Measurements from ENCODE around the gene CTCF. TPM values are rescaled to one million over a fixed set of nuclear protein-coding genes. Genes with fewer than 3 reads are reported as not detected.

CTCF gene
- total RNA-seq, 4 donors from 2014 or later, result 41.0 to 49.9 (median 44.2) TPM

- 22% methylated on average over 2 of the region's 59 CpGs; no CpG with 5 or more reads in 1 of the 2 donors for WGBS, 2 donors
Measured at GRCh38 chr16:67652578-67653127, 90.3 kb downstream of the CTCF start.

GRCh38 chr16:67653128-67653788 lies 90.9 kb downstream of the CTCF start:
- intact Hi-C loops (cut with DNase I; ENCODE audit: low total_unique reads), result no loop called here
- 21 to 29% methylated on average over 21 to 22 of the region's 68 CpGs for WGBS, 2 donors
- no peak for DNase-seq (ENCODE audit: low spot score in 2 of 2)
- H3K4me3 ChIP-seq (ENCODE audit: low read depth, poor library complexity, severe bottlenecking), result no peak overlapping the region
- TF ChIP-seq CTCF (IDR thresholded peaks at IDR 0.05) (no peak), POLR2A (IDR thresholded peaks at IDR 0.05) (no peak)

More at GRCh38 chr16:67652578-67653127, 90.3 kb downstream of the CTCF start:
- intact Hi-C loops (cut with DNase I; ENCODE audit: low total_unique reads), result no loop called here
- no peak overlapping the region for H3K4me3 ChIP-seq (ENCODE audit: low read depth, poor library complexity, severe bottlenecking)
- TF ChIP-seq POLR2A (IDR thresholded peaks at IDR 0.05) (no peak), CTCF (IDR thresholded peaks at IDR 0.05) (no peak)
- no peak for DNase-seq (ENCODE audit: low spot score in 2 of 2)

- intact Hi-C loops (cut with DNase I; ENCODE audit: low total_unique reads), result no loop called here
- WGBS, 2 donors, result 21 to 37% methylated on average over 19 to 24 of the region's 25 CpGs
- DNase-seq (ENCODE audit: low spot score in 2 of 2), result no peak
Measured at GRCh38 chr16:67653789-67654402, 91.6 kb downstream of the CTCF start.

GRCh38 chr16:67654403-67654911 lies 92.1 kb downstream of the CTCF start:
- DNase-seq (ENCODE audit: low spot score in 2 of 2), result no peak
- TF ChIP-seq CTCF (IDR thresholded peaks at IDR 0.05) (no peak), POLR2A (IDR thresholded peaks at IDR 0.05) (no peak)
- H3K4me3 ChIP-seq (ENCODE audit: low read depth, poor library complexity, severe bottlenecking), result no peak overlapping the region
- intact Hi-C loops (cut with DNase I; ENCODE audit: low total_unique reads), result no loop called here
- WGBS, 2 donors, result 53 to 62% methylated on average over 27 to 30 of the region's 30 CpGs

More at GRCh38 chr16:67653789-67654402, 91.6 kb downstream of the CTCF start:
- H3K4me3 ChIP-seq (ENCODE audit: low read depth, poor library complexity, severe bottlenecking), result no peak overlapping the region
- TF ChIP-seq POLR2A (IDR thresholded peaks at IDR 0.05) (no peak), CTCF (IDR thresholded peaks at IDR 0.05) (no peak)

- intact Hi-C loops (cut with DNase I; ENCODE audit: low total_unique reads), result no loop called here
- 68 to 76% methylated on average over 4 of the region's 4 CpGs for WGBS, 2 donors
- H3K4me3 ChIP-seq (ENCODE audit: low read depth, poor library complexity, severe bottlenecking), result no peak overlapping the region
- no peak for DNase-seq (ENCODE audit: low spot score in 2 of 2)
- TF ChIP-seq CTCF (IDR thresholded peaks at IDR 0.05), result no peak
- TF ChIP-seq POLR2A (IDR thresholded peaks at IDR 0.05), result no peak
Measured at GRCh38 chr16:67655363-67655762, 93.0 kb downstream of the CTCF start.

All from lower leg skin (tissue), 4 donors.